AG10803 (cell line): ENCODE results near the gene TF.
"Not testable (repeated sequence)": the region's sequence is repeated elsewhere in the genome, so short reads cannot be mapped to it uniquely, and the experiment has no call there.

ENCODE experiments used
- DNase-seq: peaks from one replicate; pipeline ENCODE4 v3.0.0; 2010; ENCODE audit warnings: low read depth
- H3K4me3 ChIP-seq: 2 replicates; pipeline ENCODE4 v1.5.1; 2011; ENCODE audit warnings: mild to moderate bottlenecking, low read length, control low read depth
- TF ChIP-seq, protein P1 (sequence below): conservative IDR thresholded peaks from 2 replicates; pipeline ENCODE4 v1.5.1; 2011; ENCODE audit warnings: mild to moderate bottlenecking, low read length, control low read depth, inconsistent platforms

TF gene

DNA sequence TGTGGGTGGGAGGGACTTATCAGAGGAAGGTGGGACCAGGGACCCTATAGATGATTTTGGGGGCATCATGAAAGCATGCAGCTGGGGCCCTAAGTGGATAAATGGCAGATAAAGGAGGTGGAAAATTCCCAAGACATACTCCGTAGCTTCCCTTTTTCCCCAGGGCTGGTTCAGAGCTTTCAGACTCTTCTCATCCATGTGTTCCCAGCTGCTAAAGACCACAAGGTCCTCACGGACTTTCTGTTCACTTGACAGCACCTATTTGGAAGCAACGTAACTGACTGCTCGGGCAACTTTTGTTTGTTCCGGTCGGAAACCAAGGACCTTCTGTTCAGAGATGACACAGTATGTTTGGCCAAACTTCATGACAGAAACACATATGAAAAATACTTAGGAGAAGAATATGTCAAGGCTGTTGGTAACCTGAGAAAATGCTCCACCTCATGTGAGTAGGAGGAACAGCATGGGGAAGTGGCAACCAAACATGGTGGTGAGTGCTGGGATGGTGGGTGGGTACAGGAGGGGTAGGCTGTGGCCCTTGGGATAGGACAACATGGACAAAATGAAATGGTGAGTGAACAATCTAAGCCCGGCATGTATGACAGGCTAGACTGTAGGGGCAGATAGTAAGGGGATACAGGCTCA lies 30.7 kb downstream of the TF start:
- no peak overlapping the region for H3K4me3 ChIP-seq
- no peak for DNase-seq
- TF ChIP-seq, protein P1, sequence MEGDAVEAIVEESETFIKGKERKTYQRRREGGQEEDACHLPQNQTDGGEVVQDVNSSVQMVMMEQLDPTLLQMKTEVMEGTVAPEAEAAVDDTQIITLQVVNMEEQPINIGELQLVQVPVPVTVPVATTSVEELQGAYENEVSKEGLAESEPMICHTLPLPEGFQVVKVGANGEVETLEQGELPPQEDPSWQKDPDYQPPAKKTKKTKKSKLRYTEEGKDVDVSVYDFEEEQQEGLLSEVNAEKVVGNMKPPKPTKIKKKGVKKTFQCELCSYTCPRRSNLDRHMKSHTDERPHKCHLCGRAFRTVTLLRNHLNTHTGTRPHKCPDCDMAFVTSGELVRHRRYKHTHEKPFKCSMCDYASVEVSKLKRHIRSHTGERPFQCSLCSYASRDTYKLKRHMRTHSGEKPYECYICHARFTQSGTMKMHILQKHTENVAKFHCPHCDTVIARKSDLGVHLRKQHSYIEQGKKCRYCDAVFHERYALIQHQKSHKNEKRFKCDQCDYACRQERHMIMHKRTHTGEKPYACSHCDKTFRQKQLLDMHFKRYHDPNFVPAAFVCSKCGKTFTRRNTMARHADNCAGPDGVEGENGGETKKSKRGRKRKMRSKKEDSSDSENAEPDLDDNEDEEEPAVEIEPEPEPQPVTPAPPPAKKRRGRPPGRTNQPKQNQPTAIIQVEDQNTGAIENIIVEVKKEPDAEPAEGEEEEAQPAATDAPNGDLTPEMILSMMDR = no peak

DNA sequence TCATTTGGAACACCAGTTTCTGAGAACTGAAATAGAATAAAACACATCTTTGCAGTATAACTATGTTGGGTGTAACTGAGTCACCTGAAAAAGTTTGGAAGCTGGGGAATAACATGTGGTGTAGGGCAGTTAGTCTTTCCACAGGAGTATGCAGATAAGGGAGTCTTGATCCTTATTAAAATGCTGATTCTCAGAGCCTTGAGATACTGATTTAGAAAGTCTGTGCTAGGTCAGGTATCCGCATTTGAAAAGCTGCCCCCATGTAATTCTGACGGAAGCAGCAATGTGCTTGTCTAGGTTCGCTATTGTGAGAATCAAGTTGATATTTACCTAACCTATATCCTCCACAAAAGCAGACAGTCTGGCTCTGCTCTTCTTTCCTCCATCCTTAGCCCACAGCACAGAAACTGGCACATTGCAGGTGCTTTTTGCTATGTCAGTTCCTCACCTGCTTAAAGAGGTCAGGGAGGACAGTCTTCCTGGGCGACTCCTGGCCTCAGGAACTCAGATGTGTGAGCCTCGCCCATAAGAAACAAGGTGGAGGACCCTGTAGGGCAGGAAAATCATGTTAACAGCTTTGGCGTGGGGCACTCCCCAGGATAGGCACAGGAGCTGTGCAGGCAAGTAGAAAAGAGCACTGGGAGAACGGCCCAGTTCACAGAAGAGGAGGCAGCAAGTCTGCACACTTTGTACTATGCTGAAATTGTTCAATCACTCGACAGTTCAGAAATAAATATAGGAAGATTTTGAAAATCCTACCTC lies 31.8 kb downstream of the TF start:
- no peak for DNase-seq
- TF ChIP-seq, protein P1 = no peak
- no peak overlapping the region for H3K4me3 ChIP-seq

DNA sequence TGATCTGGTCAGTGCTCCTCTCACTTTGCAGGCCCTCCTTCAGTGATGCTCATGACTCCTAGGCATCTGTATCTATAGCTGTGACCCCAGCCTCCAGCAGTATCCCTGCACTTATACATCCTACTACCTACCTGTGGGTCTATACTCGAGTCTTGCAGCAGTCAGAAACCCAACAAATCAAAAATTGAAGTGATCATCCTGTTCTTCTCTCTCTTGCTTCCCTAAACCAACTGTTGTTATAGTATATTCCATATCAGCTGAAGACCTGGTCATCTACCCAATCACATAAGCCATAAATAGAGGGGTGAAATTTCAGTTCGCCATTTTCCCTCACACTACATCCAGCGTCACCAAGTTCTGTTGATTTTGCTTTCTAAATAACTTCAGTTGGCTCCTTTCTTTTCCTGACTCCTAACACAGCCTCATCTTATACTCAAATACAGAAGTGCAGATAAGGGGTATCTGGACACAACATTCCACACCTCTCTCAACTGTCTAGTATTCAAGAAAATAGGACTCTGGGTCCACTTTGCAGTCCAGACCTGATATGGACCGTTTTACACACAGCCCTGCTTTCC lies 33.5 kb downstream of the TF start:
- no peak for DNase-seq
- no peak overlapping the region for H3K4me3 ChIP-seq
- TF ChIP-seq, protein P1 = no peak

DNA sequence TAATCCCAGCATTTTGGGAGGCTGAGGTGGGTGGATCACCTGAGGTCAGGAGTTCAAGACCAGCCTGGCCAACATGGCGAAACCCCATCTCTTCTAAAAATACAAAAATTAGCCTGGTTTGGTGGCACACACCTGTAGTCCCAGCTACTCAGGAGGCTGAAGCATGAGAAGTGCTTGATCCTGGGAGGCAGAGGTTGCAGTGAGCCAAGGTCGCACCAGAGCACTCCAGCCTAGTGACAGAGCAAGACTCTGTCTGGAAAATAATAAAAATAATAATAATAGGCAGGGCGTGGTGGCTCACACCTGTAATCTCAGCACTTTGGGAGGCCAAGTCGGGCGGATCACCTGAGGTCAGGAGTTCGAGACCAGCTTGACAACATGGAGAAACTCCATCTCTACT lies 34.6 kb downstream of the TF start:
- not testable (repeated sequence) for DNase-seq, H3K4me3 ChIP-seq

DNA sequence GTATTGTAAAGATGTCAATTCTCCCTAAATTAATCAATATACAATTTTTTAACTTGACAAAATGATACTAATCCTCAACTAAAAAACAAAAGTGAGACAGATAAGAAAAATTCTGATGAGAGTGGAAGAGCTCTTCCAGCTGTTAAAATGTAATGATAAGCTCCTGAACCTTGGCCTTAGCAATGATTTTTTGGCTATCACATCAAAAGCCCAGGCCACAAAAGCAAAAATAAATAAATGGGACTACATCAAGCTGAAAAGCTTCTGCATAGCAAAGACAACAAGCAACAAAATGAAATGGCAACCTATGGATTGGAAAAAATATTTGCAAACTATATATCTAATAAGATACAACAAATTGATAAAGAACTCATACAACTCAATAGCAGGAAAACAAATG lies 35.4 kb downstream of the TF start:
- no peak for DNase-seq
- H3K4me3 ChIP-seq = no peak overlapping the region
- TF ChIP-seq, protein P1 = no peak

DNA sequence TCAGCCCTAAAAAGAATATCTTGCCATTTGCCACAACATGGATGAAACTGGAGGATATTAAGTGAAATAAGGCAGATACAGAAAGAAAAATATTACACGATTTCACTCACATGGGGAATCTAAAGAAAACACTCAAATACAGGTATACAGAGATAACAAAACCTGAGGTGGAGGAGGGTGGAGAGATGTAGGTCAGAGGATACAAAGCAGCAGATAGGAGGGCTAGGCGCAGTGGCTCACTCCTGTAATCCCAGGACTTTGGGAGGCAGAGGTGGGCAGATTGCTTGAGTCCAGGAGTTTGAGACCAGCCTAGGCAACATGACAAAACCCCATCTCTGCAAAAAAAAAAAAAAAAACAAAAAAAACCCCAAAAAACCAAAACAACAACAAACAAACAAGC lies 36.3 kb downstream of the TF start:
- no peak overlapping the region for H3K4me3 ChIP-seq
- DNase-seq = no peak
- TF ChIP-seq, protein P1 = no peak

DNA sequence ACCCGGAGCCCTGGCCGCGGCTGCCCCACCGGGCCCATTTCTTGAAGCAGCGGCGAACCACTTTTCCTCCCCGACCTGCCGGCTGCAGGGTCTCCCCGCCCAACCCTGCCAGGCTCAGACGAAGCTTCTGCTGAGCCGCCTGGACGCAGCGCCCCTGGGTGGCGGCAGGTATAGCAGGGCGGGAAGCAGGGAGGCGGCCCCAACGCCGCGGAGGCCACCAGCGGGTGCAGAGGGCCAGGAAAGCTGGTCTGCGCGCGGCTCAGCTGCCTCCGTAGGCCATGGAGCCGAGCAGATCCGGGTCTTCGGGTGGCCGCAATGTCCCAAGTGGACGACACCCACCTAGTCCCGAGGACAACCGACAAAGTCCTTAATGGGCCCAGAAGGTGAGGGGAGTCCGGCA lies 37.6 kb downstream of the TF start:
- no peak overlapping the region for H3K4me3 ChIP-seq
- DNase-seq = no peak
- TF ChIP-seq, protein P1 = no peak
